HUES48 (cell line): ENCODE results near the gene RCSD1.

Experiments
- H3K27ac ChIP-seq: one replicate; pipeline ENCODE4 v1.7.0; 2013; ENCODE audit warnings: low read depth, low read length, inconsistent platforms
- H3K27me3 ChIP-seq: 2 replicates; pipeline ENCODE4 v1.6.1; 2013; ENCODE audit warnings: mild to moderate bottlenecking, low read length; ENCODE audit not compliant: control insufficient read depth, insufficient read depth
- H3K36me3 ChIP-seq: 2 replicates; pipeline ENCODE4 v1.6.1; 2013; ENCODE audit warnings: low read length; ENCODE audit not compliant: control insufficient read depth, insufficient read depth
- H3K4me1 ChIP-seq: 2 replicates; pipeline ENCODE4 v1.6.1; 2013; ENCODE audit warnings: mild to moderate bottlenecking, low read length; ENCODE audit not compliant: control insufficient read depth, insufficient read depth
- H3K4me3 ChIP-seq: 2 replicates; pipeline ENCODE4 v1.5.1; 2013; ENCODE audit warnings: mild to moderate bottlenecking, low read depth, low read length
- H3K9ac ChIP-seq: 2 replicates; pipeline ENCODE4 v1.6.1; 2013; ENCODE audit warnings: mild to moderate bottlenecking, low read depth, low read length, moderate library complexity
- H3K9me3 ChIP-seq: 2 replicates; pipeline ENCODE4 v1.6.1; 2013; ENCODE audit warnings: low read length; ENCODE audit not compliant: control insufficient read depth, insufficient read depth

Gene RCSD1

GRCh38 chr1:167618789-167619188, 11.2 kb upstream of the RCSD1 start:
- Histone ChIP-seq H3K27me3 (no peaks in the 10 kb centered on the region), H3K27ac (no peak overlapping the region), H3K4me3 (no peak overlapping the region), H3K36me3 (no peaks in the 10 kb centered on the region), H3K9me3 (0 out of 2 replicates have a peak, but pooled peaks cover 2% of the 10 kb centered on the region), H3K4me1 (peaks cover 14% of the 10 kb centered on the region), H3K9ac (no peak overlapping the region)

DNA sequence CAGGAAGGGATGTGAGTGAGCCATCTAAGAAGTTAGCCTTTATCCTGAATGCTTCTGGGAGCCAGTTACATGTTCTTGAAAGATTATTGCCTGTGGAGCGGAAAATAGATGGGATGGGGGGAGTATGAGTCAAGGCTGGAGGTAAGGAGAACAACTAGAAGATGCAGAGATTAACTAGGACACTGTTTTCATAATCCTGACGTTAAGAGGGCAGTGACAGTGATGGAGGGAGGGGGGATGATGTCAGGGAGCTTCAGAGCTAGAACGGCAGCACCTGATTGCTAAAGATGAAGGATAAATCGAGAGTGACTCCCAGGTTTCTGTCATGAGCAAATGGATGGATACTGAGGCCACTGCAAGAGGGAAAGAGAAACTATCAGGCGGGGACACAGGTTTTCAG, 10.0 kb upstream of the RCSD1 start:
- Histone ChIP-seq H3K27me3 (no peaks in the 10 kb centered on the region), H3K36me3 (no peaks in the 10 kb centered on the region), H3K9me3 (0 out of 2 replicates have a peak, but pooled peaks cover 2% of the 10 kb centered on the region), H3K27ac (no peak overlapping the region), H3K9ac (no peak overlapping the region), H3K4me3 (no peak overlapping the region), H3K4me1 (peaks cover 14% of the 10 kb centered on the region)

DNA sequence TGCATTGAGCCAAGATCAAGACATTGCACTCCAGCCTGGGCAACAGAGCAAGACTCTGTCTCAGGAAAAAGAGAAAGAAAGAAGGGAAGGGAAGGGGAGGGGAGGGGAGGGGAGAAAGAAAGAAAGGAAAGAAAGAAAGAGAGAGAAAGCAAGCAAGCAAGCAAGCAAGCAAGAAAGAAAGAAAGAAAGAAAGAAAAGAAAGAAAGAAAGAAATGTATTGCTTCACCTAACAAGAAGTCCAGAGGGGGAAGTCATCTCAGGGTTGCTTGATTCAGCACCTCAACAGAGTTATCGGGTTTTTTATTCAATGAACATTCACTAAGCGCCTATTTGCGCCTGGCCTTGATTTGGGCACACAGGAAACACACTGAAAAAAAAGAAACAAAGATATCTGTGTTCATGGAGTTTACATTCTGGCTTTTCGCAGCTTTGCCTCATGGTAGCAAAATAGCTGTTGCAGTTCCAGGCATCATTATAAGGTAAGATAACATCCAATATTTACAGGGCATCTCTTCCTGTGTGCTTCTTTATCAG, 8.2 kb upstream of the RCSD1 start:
- Histone ChIP-seq H3K36me3 (no peaks in the 10 kb centered on the region), H3K4me3 (no peak overlapping the region), H3K27me3 (no peaks in the 10 kb centered on the region), H3K9me3 (no peaks in the 10 kb centered on the region), H3K27ac (no peak overlapping the region), H3K4me1 (peaks cover 14% of the 10 kb centered on the region), H3K9ac (no peak overlapping the region)

DNA sequence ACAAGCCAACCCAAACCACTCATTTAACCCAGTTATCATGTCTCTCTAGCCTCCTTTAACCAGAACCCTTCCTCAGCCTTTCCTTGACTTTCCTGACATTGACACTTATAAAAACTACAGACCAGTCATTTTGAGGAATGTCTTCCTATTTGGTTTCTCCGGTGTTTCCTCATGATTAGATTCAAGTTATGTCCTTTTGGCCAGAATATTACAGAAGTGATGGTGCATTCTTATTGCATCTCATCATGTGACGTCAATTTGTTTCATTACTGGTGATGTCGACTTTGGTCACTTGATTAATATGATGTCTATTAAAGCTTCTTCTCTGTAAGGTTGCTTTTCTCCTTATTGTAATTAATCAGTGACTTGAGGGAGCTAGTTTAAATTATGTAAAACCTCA, 6.1 kb upstream of the RCSD1 start:
- Histone ChIP-seq H3K4me1 (no peaks in the 10 kb centered on the region), H3K36me3 (no peaks in the 10 kb centered on the region), H3K9me3 (no peaks in the 10 kb centered on the region), H3K4me3 (no peak overlapping the region), H3K27me3 (peaks cover 15% of the 10 kb centered on the region), H3K27ac (no peak overlapping the region), H3K9ac (no peak overlapping the region)

DNA sequence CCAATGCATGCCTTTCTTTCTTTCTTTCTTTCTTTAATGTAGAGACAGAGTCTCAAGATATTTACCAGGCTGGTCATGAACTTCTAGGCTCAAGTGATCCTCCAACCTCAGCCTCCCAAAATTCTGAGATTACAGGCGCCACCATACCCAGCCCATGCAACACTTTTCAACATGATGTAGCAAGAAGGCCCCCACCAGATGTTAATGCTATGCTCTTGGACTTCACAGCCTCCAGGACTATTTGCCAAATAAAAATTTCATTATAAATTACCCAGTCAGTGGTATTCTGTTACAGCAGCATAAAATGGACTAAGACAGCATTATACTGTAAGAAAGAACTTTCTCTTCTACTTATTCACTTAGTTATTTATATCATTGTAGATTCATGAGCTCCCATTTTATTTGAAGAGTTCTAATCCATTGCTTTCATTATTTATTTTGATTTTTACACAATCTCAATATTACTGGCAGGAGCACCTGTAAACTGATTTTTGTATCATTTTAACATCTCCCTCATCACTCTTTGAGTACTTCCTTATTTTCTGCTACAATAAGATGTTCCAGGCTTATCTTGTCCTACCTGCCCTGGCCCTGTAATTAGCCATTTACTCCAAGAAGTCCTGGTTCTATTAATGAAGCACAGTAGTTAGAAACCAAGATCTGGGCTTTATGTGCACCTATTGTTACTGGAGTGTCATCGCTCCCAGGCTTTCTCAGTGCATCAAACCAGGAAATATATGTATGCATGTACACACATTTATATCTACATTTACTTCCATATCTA, 4.8 kb upstream of the RCSD1 start:
- Histone ChIP-seq H3K36me3 (no peaks in the 10 kb centered on the region), H3K9ac (no peak overlapping the region), H3K4me3 (no peak overlapping the region), H3K27ac (no peak overlapping the region), H3K9me3 (no peaks in the 10 kb centered on the region), H3K27me3 (peaks cover 28% of the 10 kb centered on the region), H3K4me1 (no peaks in the 10 kb centered on the region; the same call in none of the 2 replicates)

- H3K27ac ChIP-seq: no peak overlapping the region
- H3K27me3 ChIP-seq: peaks cover 50% of the 10 kb centered on the region
- no peaks in the 10 kb centered on the region for H3K9me3 ChIP-seq
- no peaks in the 10 kb centered on the region for H3K36me3 ChIP-seq
- H3K9ac ChIP-seq: no peak overlapping the region
- peaks cover 13% of the 10 kb centered on the region for H3K4me1 ChIP-seq
- H3K4me3 ChIP-seq: no peak overlapping the region
Observed at GRCh38 chr1:167627615-167627864, 2.5 kb upstream of the RCSD1 start.

- H3K9me3 ChIP-seq: no peaks in the 10 kb centered on the region
- H3K27me3 ChIP-seq: peaks cover 55% of the 10 kb centered on the region
- no peak overlapping the region for H3K27ac ChIP-seq
- H3K9ac ChIP-seq: no peak overlapping the region
- no peak overlapping the region for H3K4me3 ChIP-seq
- peaks cover 13% of the 10 kb centered on the region for H3K4me1 ChIP-seq
- H3K36me3 ChIP-seq: no peaks in the 10 kb centered on the region
Observed at GRCh38 chr1:167627865-167628641, 2.0 kb upstream of the RCSD1 start.

DNA sequence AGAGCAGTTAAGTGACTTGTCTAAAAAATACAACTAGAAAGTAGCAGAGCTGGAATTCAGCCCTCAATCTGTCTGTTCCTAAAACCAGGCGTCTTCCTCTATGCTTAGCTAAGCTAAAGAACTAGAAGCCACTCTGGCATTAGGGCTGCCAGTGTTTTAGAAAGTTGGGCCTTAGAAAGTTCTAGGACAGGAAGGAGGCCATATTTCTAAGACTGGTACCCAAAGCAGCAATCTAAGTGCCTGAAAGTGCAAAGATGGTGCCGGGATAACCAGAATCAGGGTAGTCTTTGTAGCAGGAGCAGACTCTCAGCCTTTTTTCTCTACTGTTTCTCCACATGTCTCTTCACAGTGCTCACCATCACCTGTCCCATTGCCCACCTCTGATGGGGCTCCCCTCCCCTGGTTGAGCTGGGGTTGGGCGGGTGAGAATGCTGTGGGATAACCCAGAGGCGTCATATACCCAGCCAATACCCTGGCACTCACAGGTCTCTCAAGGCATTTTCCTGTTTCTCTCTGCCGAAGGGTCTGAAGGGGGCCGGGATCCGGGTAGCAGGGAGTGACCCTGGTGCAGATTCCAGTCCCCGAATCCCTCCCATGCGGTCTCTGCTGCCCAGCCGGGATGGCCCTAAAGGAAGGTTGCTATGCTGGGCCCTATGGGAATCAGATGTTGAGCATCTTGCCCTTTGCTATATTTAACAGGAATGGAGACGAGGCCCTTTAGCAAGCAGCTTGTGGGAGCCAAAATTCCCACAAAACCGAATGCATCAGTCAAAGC, 1.1 kb upstream of the RCSD1 start:
- H3K9me3 ChIP-seq: no peaks in the 10 kb centered on the region
- H3K27ac ChIP-seq: no peak overlapping the region
- H3K9ac ChIP-seq: no peak overlapping the region
- H3K27me3 ChIP-seq: peaks cover 64% of the 10 kb centered on the region
- H3K4me1 ChIP-seq: peaks cover 13% of the 10 kb centered on the region
- no peaks in the 10 kb centered on the region for H3K36me3 ChIP-seq
- peak overlapping the region; percentile 81 for H3K4me3 ChIP-seq

DNA sequence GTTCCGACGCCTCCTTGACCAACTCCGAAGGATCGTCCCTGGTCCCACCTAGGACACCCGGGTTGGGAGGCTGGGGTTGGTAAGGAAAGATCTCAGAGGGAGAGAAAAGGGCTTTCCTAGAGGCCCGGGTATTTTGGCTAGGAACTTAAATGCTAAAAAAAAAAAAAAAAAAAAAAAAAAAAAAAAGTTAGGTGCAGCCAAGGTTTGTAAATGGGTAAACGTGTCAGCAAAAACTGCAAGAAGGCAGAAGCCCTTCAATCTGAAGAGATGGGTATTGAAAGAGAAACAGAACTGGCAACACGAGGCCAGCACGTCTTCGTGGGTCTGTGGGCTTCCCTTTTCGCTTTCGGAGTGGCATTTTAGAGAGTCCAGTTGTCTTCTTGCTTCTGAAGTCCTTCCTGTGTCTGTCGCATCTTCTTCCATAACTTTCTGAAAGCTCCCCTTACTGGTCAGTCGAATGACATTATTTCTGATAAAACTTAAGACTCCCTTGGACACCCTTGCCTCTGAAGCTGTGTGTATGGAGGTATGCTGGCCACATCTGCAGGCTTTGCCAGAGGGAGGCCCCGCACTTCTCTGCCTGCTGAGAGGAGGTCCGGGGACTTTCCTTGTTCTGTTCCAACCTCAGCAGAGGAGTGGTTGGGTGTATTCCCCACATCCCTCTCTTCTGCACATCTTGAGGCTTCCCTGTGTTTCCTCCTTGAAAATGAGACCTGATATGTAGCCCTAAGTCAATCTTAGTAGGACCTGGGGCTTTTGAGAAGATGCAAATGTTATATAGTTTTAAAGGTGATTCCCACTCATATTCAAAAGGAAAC, 745 bp downstream of the RCSD1 start:
- peak overlapping the region; percentile 40; the same call in 1 of the 2 replicates for H3K9ac ChIP-seq
- H3K4me1 ChIP-seq: peaks cover 25% of the 10 kb centered on the region
- H3K36me3 ChIP-seq: no peaks in the 10 kb centered on the region
- H3K9me3 ChIP-seq: no peaks in the 10 kb centered on the region
- no peak overlapping the region for H3K27ac ChIP-seq
- H3K27me3 ChIP-seq: peaks cover 82% of the 10 kb centered on the region
- peak overlapping the region; percentile 81 for H3K4me3 ChIP-seq

- no peaks in the 10 kb centered on the region for H3K36me3 ChIP-seq
- H3K9me3 ChIP-seq: no peaks in the 10 kb centered on the region
- H3K27me3 ChIP-seq: peaks cover 88% of the 10 kb centered on the region
- H3K27ac ChIP-seq: no peak overlapping the region
- no peak overlapping the region for H3K4me3 ChIP-seq
- peaks cover 26% of the 10 kb centered on the region for H3K4me1 ChIP-seq
- H3K9ac ChIP-seq: no peak overlapping the region
Observed at GRCh38 chr1:167631386-167631935, 1.4 kb downstream of the RCSD1 start.
